ENCODE data around the gene GRB7.
"Not testable (repeated sequence)": the region's sequence is repeated elsewhere in the genome, so short reads cannot be mapped to it uniquely, and the experiment has no call there.

The GRB7 gene

DNA sequence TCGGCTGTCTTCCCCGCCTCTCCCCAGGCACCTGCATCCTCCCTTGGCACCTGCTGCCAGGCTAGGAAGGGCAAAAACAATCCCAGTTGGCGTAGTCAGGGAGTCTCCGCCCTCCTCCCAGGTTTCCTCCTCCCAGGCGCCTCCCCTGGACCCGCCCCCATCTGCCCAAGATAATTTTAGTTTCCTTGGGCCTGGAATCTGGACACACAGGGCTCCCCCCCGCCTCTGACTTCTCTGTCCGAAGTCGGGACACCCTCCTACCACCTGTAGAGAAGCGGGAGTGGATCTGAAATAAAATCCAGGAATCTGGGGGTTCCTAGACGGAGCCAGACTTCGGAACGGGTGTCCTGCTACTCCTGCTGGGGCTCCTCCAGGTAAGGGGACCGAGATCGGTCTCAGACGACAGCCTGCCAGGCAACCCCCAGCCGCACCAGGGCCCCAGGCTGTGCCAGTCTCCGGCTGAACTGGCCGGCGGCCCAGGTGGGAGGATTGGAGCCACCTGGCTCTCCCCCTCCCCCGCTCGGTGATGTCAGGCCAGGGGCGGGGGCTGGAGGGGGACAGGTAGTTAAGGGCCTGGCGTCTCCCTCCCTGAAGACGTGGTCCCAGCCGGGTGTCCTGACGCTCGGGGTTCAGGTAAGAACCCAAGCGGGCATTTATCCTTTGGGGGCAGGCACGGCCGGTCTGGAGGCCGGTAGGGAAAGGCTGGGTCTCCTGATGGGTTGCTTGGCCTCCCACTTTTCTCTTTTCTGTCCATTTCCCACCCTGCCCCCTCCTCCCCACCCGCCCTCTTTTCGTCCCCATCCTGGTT is at the start of gene GRB7:
GRB7 (plus strand) TSS at position 179 of the 808 bp plus-strand sequence. CDS start 4,364 bp downstream, outside the sequence.
- no peak for DNase-seq

- no peak for DNase-seq
Measured at GRCh38 chr17:39688475-39688835, 49.3 kb upstream of the GRB7 start.

- no peak for DNase-seq
Measured at GRCh38 chr17:39688945-39689344, 48.8 kb upstream of the GRB7 start.

GRCh38 chr17:39694593-39694992 is 43.1 kb upstream of the GRB7 start:
- no peak for DNase-seq

- DNase-seq, result no peak
Measured at GRCh38 chr17:39695089-39695474, 42.7 kb upstream of the GRB7 start.

GRCh38 chr17:39696731-39697130 is 41.0 kb upstream of the GRB7 start:
- DNase-seq, result no peak

DNA sequence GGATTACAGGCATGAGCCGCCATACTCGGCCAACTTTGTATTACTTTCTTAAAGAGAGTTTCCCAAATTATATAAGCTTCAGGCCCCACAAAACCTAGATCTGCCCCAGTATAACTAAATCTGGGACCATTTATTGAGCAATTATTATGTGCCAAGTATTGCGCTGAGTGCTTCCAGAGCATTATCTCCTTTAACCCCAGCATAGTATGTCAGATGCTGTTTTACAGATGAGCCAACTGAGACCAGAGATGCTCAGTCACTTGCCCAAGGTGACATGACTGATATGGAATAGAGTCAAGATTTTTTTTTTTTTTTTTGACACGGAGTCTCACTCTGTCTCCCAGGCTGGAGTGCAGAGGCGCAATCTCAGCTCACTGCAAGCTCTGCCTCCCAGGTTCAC is 39.8 kb upstream of the GRB7 start:
- DNase-seq, result no peak

DNA sequence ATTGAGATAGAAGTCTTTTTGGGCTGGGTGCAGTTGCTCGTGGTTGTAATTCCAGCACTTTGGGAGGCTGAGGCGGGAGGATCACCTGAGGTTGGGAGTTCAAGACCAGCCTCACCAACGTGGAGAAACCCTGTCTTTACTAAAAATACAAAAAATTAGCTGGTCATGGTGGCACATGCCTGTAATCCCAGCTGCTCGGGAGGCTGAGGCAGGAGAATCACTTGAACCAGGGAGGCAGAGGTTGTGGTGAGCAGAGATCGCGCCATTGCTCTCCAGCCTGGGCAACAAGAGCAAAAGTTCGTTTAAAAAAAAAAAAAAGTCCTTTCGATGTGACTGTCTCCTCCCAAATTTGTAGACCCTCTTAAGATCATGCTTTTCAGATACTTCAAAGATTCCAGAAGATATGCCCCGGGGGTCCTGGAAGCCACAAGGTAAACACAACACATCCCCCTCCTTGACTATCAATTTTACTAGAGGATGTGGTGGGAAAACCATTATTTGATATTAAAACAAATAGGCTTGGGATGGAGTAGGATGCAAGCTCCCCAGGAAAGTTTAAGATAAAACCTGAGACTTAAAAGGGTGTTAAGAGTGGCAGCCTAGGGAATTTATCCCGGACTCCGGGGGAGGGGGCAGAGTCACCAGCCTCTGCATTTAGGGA is 38.5 kb upstream of the GRB7 start:
- not testable (repeated sequence) for DNase-seq

GRCh38 chr17:39699818-39700147 is 38.0 kb upstream of the GRB7 start, which contains the start of gene ERBB2:
Gene ERBB2 (plus strand): TSS chr17:39700064. CDS start chr17:39700239, 175 bp downstream.
- DNase-seq, result no peak

DNA sequence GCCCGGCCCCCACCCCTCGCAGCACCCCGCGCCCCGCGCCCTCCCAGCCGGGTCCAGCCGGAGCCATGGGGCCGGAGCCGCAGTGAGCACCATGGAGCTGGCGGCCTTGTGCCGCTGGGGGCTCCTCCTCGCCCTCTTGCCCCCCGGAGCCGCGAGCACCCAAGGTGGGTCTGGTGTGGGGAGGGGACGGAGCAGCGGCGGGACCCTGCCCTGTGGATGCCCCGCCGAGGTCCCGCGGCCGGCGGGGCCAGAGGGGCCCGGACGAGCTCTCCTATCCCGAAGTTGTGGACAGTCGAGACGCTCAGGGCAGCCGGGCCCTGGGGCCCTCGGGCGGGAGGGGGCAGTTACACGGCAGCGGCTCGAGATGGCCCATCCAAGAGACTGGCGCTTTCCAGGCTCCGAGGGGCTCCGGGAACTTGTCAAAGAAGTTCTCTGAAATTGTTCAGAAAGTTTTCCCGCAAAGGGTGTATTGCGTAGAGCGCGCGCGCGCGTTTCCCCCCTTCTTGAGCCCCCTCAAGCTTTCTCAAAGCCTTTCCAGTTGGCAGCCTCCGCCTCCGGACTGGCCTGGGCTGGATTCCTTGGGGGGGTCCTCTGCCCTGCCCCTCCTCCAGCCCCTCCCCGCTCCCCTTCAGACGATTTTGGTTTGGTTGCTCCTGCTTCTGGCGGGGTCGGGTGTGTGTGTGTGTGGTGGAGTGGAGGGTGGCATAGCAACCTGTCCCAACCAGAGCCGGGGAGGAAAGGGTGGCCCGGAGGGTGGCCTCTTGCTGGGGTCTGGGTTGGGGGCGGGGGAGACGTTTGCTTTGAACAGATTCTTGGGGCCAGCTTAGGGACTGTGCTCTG is 37.4 kb upstream of the GRB7 start:
- no peak for DNase-seq

DNA sequence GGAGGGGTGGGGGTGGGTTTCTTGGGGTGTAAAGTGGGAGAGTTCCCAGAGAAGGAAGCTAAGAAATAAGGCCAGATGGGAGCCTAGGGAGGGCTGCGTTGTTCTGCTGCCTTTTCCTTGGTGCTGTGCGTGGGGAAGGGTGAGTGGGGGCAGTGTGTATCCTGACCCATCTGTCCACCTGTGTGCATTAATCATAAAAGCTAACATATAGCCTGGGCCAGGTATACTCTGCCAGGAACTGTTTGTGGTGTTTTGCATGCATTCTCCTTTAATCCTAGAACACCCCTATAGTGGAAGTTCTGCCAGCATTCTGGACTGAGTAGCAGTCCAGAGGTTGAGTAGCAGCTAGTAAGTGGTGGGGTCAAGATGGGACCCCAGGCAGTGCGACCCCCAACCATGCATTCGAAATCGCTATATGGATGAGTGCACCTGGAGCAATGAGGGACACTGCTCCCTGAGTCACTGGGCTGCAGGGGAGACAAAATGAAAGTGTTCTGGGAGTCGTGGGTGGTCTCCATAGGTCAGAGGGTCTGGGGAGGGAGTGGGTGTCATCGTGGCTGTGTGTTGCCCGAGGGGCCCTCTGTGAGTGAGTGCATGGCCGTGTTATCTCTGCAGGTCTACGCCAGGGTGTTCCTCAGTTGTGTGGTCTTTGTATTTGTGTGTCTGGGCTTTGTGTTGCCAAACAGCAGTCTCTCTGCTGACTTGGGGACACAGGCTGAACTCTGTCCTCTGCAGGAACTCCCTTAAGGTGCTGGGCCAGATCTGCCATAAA is 36.5 kb upstream of the GRB7 start:
- DNase-seq, result no peak

DNA sequence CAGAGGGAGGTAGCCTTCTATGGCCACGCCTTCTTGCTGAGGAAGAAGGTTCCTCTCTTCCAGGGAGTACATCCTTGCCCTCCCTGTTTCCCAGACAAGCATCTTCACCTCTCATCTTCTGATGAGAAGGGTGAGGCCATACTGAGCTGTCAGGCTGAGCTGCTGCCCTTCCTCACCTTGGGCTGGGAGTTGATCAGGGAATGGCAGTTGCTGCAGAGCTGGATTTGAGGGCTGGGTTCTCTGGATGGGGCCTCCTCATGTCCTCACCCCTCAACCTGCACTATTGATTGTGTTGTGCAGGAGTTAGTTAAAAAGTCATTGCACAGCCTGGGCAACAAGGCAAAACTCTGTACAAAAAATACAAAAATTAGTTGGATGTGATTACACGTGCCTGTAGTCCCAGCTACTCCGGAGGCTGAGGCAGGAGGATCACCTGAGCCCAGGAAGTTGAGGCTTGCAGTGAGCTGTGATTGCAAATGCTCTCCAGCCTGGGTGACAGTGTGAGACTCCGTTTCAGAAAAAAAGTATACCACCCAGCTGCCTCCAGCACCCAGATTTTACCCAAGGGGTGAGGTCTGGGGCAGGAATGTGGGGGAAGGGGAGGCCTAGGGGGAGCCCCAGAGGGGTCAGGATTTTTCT is 35.8 kb upstream of the GRB7 start:
- no peak for DNase-seq

DNA sequence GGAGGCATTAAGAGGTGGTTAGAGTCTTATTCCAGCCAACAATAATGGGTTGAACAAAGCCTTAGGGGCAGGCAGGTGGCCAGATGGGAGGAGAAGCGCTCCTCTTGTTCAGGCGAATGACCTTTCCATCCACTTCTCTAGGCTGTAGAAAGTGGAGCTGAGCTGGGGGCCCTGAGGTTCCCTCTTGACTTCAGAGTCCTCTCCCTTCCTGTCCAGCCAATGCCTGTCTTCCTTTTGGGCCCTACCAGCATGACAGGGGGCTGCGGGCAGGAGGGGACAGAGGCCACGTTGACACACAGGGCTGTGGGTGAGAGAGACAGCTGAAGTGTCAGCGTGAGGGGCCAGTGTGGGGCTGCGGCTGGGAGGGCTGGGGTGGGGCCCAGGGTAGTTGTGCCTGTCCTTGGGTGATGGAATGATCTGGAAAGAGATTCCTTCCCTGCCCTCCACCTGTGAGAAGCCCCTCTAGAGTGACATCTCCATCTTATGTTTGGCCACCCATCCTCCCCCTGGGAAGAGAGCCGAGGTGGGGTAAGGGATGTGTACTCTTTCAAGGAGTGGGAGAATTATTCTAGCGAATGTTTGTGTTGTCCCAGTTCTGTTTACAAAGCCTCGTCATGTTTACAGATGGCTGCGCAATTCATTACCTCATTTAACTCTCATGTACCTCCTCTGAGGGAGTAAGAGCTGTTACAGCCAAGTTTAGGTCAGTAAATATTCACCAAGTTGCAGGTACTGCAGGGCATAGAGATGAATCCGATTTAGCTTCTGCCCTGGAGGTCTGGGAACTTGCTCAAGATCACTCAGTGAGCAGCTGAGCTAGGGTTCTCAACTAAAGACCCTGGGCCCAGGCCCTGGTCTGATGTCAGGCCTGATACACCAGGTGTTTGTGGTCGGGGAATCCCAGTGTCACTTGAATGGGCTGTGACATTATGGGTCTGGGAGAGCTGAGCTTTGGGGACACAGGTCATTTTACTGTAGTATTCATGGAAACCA is 34.5 kb upstream of the GRB7 start:
- DNase-seq, result no peak

DNA sequence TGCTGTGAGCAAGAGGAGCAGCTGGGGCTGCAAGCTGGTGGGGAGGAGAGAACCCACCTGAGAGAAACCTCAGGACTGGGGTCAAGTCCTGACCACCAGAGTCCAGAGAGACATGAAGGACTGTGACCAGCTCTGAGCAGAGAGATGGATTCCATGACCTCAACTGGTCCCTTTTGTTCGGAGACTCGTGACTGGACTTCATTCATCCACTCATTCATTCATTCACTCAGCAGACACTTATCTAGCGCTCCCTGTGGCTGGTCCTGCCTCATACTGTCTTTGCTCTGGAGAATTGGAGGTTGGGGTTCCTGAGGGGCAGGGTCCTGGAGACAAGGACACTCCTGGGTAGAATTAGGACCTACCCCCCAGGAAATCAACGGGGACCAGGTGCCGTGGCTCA is 33.8 kb upstream of the GRB7 start:
- no peak for DNase-seq

- DNase-seq, result no peak
Measured at GRCh38 chr17:39704821-39705551, 32.8 kb upstream of the GRB7 start.

DNA sequence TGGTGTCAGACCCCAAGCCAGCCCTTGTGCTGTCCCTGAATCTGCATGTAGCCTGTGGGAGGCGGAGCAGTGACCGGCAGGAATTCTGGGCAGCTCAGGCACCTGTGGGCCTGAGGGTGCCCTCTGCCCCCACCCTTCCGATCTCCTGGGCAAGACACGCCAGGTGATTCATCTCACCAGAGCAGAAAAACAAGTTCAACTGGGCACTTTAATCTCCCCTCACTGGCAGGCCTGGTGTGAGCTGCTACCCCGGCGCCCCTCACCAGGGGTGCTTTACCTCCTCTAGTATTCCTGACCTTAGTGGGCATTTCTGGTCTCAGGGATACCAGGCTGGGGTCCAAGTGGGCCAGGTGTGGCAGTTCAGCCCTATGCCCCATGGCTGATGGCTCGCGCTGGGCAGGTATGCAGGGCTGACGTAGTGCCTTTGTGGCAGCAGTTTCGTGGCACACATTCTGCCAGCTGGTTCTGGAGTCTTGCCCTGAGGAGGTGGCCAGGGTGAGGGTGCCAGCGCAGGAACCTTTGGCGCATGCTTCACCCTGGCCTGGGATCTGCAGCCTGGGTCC is 31.9 kb upstream of the GRB7 start:
- no peak for DNase-seq

DNA sequence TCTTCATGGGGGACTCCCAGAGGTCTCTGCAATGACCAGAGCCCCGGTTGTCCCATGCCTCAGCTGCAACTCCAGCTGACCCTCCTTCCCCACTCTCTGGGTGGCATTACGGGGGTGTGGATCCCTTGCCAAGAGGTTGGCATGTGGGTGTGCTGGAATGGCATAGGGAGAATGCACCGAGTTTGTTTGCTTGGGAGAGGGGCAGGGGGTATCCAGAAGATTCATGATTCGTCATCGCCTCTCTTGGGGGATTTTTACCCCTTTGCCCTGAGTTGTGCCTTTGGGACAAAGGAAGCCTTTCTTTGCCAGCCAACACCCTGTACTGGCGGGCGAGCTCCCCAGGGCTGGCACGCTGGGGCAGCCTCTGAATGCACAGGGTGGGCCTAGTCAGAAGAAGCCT is 31.4 kb upstream of the GRB7 start:
- no peak for DNase-seq

DNA sequence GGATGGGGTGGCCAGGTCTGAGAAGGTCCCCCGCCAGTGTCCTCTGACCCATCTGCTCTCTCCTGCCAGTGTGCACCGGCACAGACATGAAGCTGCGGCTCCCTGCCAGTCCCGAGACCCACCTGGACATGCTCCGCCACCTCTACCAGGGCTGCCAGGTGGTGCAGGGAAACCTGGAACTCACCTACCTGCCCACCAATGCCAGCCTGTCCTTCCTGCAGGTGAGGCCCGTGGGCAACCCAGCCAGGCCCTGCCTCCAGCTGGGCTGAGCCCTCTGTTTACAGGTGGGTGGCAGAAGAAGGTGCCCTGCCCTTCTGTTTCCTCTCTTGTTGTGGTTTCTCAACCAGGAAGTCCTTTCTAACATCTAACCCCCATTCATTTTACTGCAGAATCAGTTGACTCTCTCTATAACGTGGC is 30.8 kb upstream of the GRB7 start:
- DNase-seq, result no peak

- no peak for DNase-seq
Measured at GRCh38 chr17:39709319-39709997, 28.3 kb upstream of the GRB7 start.
